OCI-LY3 (cell line): Measurements from ENCODE around the gene ZNF418.

Experiments
- H2AFZ ChIP-seq: fragments of 200-600, 300-600 bp; shearing (Covaris generic); 2 replicates; pipeline ENCODE4 v1.6.0; 2014; ENCODE audit warnings: antibody characterized with exemption, low read depth, low read length
- H3K27ac ChIP-seq: fragments of 200-600, 300-600 bp; sonication (generic); 2 replicates; pipeline ENCODE4 v1.5.1; 2014; ENCODE audit warnings: mild to moderate bottlenecking, low read length, moderate library complexity, mixed read lengths
- H3K27me3 ChIP-seq: fragments of 200-600, 300-600 bp; sonication (generic); 2 replicates; pipeline ENCODE4 v1.6.1; 2014; ENCODE audit warnings: low read depth, low read length, mixed read lengths
- H3K36me3 ChIP-seq: fragments of 200-600, 300-600 bp; sonication (generic); replicated peaks from 2 replicates; pipeline ENCODE3; 2014; ENCODE audit warnings: low read depth, low read length, mixed read lengths
- H3K4me1 ChIP-seq: fragments of 300-600, 200-600 bp; sonication (generic); 2 replicates; pipeline ENCODE4 v1.6.1; 2014; ENCODE audit warnings: low read length, mixed read lengths
- H3K4me2 ChIP-seq: fragments of 200-600, 300-600 bp; sonication (generic); 2 replicates; pipeline ENCODE4 v1.6.1; 2014; ENCODE audit warnings: low read length, mixed read lengths
- H3K4me3 ChIP-seq: fragments of 300-600, 200-600 bp; sonication (generic); 2 replicates; pipeline ENCODE4 v1.5.1; 2014; ENCODE audit warnings: antibody characterized with exemption, mild to moderate bottlenecking, low read length, moderate library complexity
- H3K79me2 ChIP-seq: fragments of 300-600, 200-600 bp; shearing (Covaris generic); 2 replicates; pipeline ENCODE4 v1.6.1; 2014; ENCODE audit warnings: mild to moderate bottlenecking, low read length, mixed read lengths
- H3K9ac ChIP-seq: fragments of 300-600, 200-600 bp; shearing (Covaris generic); 2 replicates; pipeline ENCODE4 v1.6.0; 2014; ENCODE audit warnings: mild to moderate bottlenecking, low read length, moderate library complexity
- H3K9me3 ChIP-seq: fragments of 200-600, 300-600 bp; shearing (Covaris generic); 2 replicates; pipeline ENCODE4 v1.6.1; 2014; ENCODE audit warnings: low read length, mixed read lengths; ENCODE audit not compliant: insufficient read depth
- H4K20me1 ChIP-seq: fragments of 200-600, 300-600 bp; sonication (generic); 2 replicates; pipeline ENCODE4 v1.6.1; 2016; ENCODE audit warnings: low read length, mixed read lengths; ENCODE audit not compliant: insufficient read depth
- CTCF ChIP-seq: fragments of 200-600, 300-600 bp; sonication (generic); IDR thresholded peaks from 2 replicates; pipeline ENCODE4 v1.5.1; 2014; ENCODE audit warnings: antibody characterized with exemption, low read length, low read depth
- EZH2phosphoT487 ChIP-seq: fragments of 200-600 bp; shearing (Covaris generic); IDR thresholded peaks from 2 replicates; pipeline ENCODE4 v1.6.1; 2018; ENCODE audit warnings: antibody characterized with exemption, mixed run types, low read depth

Gene ZNF418

GRCh38 chr19:57961785-57962184, 26.6 kb upstream of the ZNF418 start:
- H3K36me3 ChIP-seq: no peaks in the 10 kb centered on the region
- H3K27ac ChIP-seq: no peak overlapping the region
- peaks cover 21% of the 10 kb centered on the region for H3K9me3 ChIP-seq
- no peaks in the 10 kb centered on the region for H3K27me3 ChIP-seq
- TF ChIP-seq CTCF (no peak), EZH2phosphoT487 (no peak)
- H2AFZ ChIP-seq: no peak overlapping the region
- H3K4me1 ChIP-seq: no peaks in the 10 kb centered on the region
- no peak overlapping the region for H3K4me2 ChIP-seq
- H3K4me3 ChIP-seq: no peak overlapping the region
- no peak overlapping the region for H3K9ac ChIP-seq
- H4K20me1 ChIP-seq: no peaks in the 10 kb centered on the region
- H3K79me2 ChIP-seq: no peaks in the 10 kb centered on the region

GRCh38 chr19:57954996-57955395, 19.8 kb upstream of the ZNF418 start:
- H3K36me3 ChIP-seq: no peaks in the 10 kb centered on the region
- H2AFZ ChIP-seq: no peak overlapping the region
- H4K20me1 ChIP-seq: no peaks in the 10 kb centered on the region
- no peaks in the 10 kb centered on the region for H3K79me2 ChIP-seq
- H3K9me3 ChIP-seq: peaks cover 29% of the 10 kb centered on the region
- no peak overlapping the region for H3K4me2 ChIP-seq
- H3K27me3 ChIP-seq: no peaks in the 10 kb centered on the region
- H3K27ac ChIP-seq: no peak overlapping the region
- H3K4me3 ChIP-seq: no peak overlapping the region
- TF ChIP-seq EZH2phosphoT487 (no peak), CTCF (no peak)
- H3K9ac ChIP-seq: no peak overlapping the region
- H3K4me1 ChIP-seq: no peaks in the 10 kb centered on the region

GRCh38 chr19:57949702-57950101, 14.5 kb upstream of the ZNF418 start:
- Histone ChIP-seq H3K9ac (no peak overlapping the region), H4K20me1 (no peaks in the 10 kb centered on the region), H2AFZ (no peak overlapping the region), H3K27me3 (no peaks in the 10 kb centered on the region), H3K4me2 (no peak overlapping the region), H3K4me3 (no peak overlapping the region), H3K79me2 (peaks cover 25% of the 10 kb centered on the region), H3K4me1 (peaks cover 9% of the 10 kb centered on the region), H3K36me3 (peaks cover 18% of the 10 kb centered on the region), H3K27ac (no peak overlapping the region), H3K9me3 (peaks cover 41% of the 10 kb centered on the region)
- no peak for TF ChIP-seq EZH2phosphoT487
- TF ChIP-seq CTCF: no peak

- no peak overlapping the region for H3K27ac ChIP-seq
- no peaks in the 10 kb centered on the region for H3K27me3 ChIP-seq
- no peak overlapping the region for H3K4me3 ChIP-seq
- no peak overlapping the region for H2AFZ ChIP-seq
- H3K9me3 ChIP-seq: peaks cover 40% of the 10 kb centered on the region
- H3K4me1 ChIP-seq: peaks cover 9% of the 10 kb centered on the region
- peaks cover 20% of the 10 kb centered on the region for H3K36me3 ChIP-seq
- no peak overlapping the region for H3K4me2 ChIP-seq
- H3K79me2 ChIP-seq: peaks cover 27% of the 10 kb centered on the region
- TF ChIP-seq CTCF (no peak), EZH2phosphoT487 (no peak)
- no peaks in the 10 kb centered on the region for H4K20me1 ChIP-seq
- no peak overlapping the region for H3K9ac ChIP-seq
These were observed 14.1 kb upstream of the ZNF418 start for GRCh38 chr19:57949296-57949695.
